Activated gamma-delta T cell (primary cell): Measurements from ENCODE around the gene NISCH.
A peak's percentile ranks its signal among the peaks of the same experiment; 100 is the strongest.

Experiments
- DNase-seq: peaks from one replicate; lab custom pipeline; 2025; lab: John Stamatoyannopoulos, UW
- total RNA-seq, 2 donors: gene quantifications; one replicate each; lab custom pipeline; 2026; lab: John Stamatoyannopoulos, UW

Gene NISCH
- 254 to 256 reads per million in 2 donors for total RNA-seq

DNA sequence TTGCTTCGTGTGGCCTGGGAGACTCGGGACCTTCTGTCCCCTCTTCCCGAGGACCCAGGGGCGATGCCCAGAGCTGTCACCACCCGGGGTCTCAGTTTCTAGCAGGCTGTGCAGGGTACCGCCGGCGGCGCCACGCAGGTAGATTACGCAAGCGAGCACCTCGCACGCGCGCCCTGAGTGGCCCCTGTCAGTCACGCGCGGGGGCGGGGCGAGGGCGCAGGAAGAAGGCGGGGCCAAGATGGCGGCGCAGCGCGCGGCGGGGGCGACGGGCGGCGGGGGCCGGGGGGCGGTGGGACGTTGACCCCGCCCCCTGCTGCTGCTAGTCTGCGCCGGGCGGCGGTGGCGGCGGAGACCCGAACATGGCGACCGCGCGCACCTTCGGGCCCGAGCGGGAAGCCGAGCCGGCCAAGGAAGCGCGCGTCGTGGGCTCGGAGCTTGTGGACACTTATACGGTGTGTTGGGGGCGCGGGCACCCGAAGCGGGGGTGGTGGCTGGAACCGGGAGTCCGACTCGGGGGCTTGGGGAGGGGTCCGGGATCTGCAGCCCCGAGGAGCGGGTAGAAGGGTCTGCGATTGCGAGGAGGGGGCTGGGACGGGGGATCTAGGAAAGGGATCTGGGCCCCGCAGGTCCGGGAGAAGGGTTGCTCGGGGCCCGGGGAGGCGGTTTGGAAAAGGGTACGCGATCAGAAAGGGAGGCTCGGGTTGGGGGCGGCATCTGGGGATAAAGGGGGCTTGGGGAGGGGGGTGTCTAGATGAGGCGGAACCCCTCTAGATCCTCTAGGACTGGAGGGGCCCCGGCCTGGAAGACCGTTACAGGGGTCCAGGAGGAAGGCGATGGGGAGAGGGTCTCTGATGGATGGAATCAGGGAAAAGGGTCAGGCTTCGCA is at the start of gene NISCH:
TSS of gene NISCH (plus strand) at position 322 of the 886 bp plus-strand sequence. CDS start at position 360, 38 bp downstream.
- peak; percentile 93 for DNase-seq

DNA sequence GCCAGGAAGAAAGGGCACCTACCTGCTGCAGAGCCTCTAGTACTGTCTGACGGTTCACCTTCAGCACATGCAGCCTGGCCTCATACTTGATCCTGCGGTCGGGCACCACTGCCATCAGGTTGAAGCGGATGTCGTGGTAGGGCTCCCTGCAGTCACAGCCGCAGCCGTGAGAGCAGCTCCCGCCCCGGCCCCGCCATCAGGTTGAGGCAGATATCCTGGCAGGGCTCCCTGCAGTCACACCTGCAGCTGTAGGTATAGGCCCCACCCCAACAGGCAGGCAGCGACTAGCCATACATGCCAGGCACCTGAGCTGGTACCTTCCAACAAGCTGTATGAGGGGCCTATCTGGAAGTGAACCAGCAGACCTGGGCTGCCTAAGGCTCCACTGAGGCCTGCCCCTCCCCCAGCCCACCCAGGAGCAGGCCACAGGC is 49.2 kb upstream of the NISCH start:
- no peak for DNase-seq

DNA sequence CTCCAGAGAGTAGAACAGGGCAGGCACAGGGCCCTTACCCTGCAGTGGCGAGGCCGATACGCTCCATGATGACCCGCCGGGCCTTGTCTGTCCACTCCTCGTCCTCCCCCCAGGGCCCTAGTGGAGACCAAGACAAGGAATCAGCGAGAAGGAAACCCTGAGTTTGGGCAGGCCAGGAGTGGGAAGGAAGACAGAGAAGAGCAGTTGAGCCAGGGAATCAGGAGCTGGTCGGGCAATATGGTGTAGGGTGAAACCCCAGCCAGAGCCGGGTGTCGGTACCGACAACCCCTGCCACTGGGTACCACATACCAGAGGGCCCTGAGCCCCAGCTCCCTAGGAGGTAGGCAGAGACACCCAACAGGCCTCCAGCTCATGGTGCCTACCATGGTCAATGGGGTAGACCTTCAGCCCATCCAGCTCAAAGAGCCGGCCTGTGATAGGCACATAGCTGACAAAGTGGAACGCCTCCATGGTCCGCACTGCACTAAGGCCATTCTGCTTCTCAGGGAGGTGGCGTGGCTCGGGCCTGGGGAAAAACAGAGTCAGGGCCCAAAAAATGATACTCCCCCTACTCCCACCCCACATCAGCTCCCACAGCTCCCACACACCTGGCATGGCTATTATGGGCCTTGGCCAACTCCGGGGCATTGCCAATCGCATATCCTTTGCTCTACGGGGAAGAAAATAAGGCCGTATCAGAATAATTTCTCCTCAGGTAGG is 48.5 kb upstream of the NISCH start:
- DNase-seq: no peak

DNA sequence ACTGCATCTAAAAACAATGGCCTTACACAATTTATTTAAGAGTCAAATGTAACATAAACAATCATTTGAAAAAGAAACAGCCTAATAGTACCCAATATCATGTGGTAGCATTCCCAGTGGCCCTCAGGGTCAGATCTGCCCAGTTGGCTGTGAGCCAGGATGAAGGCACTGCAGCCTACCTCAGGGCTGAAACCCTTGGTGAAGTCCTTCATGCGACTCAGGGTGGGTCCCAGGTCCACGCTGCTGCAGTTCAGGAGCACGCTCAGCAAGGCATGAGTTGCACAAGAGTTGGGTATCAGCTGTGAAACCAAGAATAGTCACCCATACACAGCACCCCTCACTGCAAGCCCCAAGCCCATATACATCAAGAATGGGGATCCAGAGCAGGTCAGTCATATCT is 47.6 kb upstream of the NISCH start:
- no peak for DNase-seq

DNA sequence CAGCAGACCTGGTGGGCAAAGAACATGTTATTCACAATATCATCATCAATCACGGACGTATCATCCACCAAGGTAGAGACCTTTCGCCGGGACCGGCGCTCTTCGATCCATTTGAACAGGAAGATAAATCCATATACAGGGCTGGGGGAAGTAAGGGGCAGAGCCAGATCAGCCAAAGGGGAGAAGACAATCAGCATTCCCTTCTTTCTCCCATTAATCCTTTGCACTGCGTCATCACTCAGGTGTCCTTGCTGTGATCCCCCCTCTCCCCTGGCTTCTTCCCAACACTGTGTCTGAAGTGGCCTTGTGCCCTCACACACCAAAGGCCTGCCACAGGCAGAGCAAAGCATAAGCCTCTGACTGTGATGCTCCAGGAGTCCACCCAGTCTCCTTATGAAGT is 46.9 kb upstream of the NISCH start:
- no peak for DNase-seq

DNA sequence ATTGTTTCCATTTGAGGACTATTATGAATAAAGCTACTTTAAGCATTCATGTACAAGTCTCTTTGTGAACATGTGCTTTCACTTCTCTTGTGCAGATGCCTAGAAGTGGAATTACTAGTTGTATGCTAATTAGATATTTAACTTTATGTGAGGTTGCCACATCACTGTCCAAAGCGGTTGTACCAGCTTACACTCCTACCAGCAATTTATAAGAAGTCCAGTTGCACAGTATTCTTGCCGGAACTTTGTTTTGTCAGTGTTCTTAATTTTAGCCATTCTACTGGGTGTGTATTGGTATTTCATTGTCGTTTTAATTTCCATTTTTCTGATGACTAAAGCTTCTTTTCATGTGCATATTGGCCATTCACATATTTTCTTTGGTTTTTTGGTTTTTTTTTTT is 39.6 kb upstream of the NISCH start:
- DNase-seq: no peak

DNA sequence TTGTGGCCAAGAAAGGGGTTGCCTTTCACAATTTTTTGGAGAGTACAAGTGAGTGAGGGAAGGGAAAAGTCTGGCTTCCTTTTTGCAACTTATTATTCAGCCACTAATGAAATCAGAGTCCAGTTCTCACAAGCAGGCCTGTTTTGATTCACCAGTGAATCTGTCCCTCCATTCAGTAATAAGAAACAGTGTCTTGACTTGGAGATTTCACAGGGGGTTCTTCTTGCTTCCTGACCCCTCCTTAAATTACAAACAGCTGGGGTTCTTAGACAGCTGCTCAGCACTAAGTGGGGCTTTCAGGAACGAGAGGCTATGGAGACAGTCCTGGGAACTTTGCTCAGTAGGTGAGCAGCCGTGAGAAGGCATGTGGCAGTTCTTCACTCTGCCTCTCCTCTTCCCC is 35.0 kb upstream of the NISCH start:
- DNase-seq: no peak

DNA sequence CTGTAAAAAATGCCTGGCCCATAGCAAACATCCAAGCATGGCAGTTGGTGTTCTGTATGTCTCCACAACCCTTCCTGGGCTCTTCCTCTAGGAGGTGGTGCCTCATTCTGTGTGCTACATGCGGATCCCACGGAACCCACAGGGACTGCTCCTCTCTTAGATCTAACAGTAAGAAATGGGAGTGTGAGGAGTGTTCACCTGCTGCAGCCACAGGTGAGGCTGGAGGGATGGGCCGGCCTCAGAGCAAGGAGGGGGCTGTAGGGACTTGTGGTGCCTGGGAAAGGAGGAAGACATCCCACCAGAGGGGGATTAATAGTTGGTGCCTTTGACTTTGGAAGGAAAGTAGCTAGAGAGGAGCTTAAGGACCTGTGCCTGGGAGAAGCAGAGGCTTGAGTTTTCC is 32.7 kb upstream of the NISCH start:
- DNase-seq: no peak

DNA sequence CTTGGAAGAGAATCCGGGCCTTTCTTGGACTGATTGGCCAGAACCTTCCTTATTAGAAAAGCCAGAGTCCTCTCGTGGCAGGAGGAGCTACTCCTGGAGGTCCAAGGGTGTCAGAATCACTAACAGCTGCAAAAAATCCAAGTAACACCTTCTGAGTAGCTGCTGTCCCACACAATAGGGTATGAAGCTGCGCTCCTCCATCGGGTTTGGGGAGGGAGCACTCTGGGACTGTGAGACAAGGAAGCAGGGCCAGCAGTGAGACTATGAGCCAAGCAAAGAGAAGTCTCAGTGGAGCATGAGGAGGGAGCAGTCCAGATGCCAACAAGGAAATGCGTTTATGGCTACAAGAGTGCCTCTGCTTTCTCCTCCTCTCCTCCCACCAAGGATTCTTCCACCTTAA is 32.2 kb upstream of the NISCH start:
- DNase-seq: no peak

DNA sequence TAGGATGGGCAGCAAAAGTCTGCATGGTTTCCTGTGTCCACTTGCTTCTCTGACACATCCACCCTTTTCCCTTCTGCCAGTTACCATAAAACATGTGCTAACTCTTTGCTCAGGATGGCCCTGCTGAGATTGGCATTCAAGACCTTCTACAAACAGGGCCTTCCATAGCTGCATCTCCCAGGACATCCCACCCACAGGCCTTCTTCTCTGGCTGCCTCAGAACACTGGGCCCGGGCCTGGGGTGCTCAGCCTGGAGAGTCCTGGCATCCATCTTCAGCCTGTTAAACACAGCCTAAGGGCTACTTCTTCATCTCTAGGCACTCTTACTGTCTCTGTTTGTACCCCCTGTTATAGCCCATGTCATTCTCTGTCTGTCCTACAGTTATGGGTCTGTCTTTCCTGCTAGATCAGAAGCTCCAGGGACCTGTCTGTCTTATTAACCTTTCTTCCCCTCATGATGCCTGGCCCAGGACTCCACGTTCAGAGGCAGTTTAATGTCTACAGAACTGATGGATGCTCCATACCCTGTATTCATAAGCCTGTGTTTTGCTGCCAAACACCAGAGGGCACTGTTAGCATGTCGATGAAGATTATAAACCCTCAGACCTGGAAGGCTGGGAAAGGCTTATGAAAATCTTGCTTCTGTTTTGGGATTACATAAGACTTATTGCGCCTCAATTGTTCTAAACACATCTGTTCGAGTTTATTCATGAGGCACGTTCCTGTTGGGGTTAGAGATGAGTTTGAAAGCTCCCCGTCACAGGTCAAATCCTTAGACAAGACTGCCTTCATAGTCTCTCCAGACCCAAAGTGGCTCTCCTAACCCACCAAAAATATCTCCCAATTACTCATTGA is 27.0 kb upstream of the NISCH start:
- DNase-seq: no peak

DNA sequence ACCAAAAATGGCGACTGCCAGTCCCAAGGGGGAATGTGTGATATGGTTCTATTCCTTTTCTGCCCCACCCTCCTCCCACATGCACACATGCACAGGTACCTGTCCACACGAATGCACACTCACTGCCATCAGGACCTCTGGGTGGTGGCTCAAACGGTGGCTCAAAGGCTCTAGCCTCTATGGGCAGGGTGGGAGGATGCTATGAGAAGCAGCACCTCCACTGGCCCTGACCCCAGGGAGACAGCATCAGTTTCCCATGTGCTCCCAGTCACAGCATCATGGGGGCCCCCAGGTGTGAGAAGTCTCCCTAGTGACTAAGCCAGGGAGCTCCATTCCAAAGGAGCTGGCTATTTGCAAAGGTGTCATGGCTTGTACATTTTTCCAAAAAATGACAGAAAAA is 26.4 kb upstream of the NISCH start:
- no peak for DNase-seq

DNA sequence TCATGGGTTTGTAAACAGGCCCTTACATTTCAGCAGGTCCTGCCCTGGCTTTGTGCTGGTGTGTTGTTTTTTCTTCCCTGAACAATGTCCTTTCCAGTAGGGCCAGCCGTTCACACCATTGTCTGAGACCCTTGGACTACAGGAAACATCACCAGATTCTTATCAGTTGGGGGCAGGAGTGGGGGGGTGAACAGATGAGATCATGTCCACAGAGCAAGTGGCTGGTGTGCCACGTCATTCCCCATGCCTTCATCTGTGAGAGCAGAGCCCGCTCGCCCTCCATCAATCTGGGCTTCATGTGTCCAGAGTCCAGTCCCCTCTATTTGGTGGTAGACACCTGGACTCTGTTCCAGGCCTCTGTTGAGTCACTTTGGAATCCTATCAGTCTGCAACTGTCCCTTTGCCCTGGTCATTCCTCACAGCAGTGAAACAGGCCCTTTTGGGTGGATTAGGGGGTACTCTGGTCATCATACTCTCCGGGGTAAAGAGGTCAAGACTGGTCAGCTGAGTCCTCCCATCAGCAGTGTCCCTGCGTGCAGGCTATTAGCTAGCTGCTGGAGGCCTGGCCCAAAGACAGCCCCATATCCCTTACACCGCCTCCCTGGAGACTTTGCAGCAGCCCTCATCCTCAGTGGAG is 25.5 kb upstream of the NISCH start:
- DNase-seq: no peak

DNA sequence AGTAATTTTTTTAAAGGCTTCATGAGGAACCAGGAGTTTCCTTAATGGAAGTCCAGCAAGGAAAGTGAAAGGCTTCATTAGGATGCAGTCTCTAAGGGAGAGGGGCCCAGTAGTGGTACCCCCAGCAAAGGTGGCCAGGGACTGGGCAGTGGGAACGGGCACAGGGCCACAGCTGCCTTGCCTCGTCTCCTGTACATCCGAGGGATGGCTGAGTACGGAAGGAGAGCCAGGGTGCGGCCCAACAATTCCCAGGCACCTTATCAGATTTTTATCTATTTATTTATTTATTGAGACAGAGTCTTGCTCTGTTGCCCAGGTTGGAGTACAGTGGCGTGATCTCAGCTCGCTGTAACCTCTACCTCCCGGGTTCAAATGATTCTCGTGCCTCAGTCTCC is 25.0 kb upstream of the NISCH start:
- DNase-seq: no peak

DNA sequence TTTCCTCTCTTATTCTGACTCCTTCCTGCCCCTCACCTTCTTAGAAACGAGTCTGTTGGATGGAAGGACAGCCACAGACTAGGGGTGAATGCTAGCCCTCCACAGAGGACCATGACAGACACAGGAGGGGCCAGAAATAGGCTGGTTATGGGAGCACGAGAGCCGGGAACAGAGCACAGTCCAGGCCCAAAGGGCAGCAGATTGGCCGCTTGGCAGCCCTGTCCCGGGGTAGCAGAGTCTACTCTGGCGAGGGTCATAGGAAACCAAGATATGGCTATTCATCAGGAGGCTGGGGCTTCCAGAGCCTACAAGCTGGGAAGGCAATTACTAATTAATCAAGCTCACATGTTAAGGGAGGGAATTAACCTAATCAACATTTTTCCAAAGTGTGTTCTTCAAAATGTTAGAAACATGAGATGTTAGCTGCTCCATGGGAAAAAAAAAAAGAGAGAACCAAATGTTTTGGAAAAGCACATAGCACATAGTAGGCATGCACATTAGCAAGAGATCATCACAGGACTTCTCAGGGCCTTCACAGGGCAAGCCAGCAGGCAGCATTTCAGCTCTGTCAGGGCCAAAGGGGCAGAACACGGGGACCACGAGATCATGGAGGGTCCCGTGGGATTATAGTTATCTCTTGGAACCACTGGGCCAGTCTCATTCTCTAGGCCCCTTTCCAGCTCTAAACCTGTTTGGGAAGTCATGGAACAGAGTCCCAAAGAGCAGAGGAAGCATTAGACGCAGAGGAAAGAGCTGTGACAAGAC is 23.8 kb upstream of the NISCH start:
- DNase-seq: no peak

DNA sequence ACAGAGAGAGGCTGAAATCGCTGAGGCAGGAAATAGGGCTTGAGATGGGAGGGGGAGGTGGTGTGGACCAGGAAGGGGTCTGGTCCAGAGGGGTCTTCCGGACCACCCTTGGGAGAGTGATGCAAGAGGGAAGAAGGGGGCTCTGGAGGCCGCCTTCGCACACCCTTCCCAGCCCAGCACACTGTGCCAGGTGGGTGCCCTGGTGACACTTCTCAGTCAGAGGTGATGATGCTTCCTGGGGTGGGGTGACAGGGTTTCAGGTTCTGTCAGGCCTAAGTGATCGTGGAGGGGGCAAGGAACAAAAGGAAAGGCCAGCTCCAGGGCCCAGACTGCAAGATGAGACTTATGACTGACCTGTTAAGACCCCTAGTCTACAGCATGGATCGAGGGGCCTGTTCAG is 23.2 kb upstream of the NISCH start:
- DNase-seq: no peak

DNA sequence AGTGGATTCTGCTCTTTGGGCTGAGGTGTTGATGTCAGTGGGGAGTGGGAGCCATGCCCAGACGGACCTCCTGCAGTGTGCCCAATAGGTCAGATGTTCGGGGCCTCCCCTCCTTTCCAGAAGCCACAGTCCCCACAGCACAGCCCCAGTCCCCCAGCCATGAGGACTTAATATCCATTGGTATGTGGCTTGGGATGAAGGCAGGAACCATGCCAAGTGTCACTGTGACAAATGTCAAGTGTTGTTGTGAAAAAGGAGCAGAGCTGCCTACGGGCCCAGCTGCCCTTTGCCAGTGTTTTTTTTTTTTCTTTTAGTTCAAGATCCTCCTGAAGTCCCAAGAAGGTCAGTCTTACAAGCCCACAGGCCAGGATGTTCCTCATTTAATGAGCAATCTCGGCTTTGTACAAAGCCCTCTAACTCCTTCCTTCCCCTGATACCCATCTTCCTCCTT is 22.7 kb upstream of the NISCH start:
- no peak for DNase-seq

DNA sequence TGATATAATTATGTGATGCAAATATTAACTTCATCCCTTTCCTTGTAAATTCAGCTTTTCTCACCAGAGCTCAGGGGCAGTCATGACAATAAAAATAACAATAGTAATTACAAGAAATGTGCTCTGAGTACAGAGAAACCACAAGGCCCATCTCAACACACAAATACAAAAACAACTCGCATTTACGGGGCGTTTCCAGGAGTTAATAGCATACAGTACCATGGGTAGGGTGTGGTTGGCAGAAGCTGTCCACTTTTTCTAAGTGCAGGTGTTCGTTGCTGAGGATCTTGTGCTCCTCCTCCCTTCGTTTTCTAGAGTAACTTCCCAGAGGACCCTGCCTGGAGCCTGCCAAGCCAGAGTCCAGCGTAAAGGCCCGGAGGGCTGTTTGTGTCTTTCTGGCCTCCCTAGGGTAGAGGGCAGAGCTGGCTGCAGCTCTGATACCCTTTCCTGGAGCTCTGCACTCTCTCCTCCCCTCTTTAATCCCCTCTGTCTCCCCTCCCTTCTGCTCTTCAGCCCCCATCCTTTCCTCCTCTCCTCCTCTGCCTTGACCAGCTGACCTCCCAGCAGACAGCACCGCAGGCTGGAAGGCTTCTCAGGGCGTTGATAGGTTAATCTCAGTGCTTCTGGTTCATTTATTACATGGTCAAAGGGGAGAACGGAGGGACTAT is 21.9 kb upstream of the NISCH start:
- DNase-seq: no peak

DNA sequence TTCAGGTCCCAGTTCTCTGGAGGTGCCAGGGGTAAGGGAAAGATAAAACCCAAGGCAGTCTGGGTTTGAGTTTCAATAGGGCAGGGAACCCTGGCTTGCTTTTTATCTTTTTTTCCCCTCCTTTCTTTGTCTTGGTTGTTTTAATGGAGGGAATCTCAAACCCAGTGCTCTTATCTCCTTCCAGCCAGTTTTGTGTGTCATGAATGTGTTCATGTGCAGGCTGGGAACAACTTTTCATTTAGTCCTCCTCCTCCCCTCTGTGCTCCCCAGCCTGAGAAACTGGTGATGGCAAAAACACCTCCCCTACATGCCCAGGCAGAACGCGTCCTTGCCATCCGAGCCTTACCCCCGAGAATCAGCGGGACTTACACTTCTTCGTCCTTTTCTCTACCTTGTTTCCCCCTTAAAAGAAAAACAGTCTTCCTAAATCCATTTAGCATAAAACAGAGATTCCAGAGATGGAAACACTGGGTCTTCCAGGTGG is 21.4 kb upstream of the NISCH start:
- no peak for DNase-seq

DNA sequence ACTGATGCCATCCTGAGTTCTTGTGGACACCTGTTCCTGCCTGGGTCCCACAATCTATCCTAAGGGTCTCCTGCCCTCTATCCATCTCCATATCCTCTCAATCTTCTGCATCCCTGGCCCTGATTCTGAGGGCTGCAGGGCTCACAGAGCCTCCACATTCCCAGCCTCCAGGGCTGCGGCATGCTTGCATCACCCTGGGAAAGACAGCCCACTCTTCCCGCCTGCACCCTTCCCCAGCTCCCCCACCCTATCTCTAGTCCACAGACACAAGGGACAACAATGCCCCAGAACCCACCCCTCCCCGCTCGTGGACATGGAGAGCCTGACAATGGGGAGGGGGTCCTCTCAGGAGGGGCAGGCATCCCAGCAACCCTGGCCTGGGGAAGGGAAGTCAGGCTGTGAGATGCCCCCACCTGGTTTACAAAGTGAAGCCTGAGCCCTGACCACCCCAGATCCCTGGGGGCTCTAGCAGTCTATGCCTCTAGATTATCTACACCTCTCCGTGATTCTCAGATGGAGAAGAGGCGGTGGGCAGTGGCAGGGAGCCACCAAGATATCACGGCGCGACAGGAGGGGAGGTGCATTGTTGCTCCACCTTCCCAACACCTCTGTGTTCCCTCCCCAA is 20.8 kb upstream of the NISCH start:
- no peak for DNase-seq
